Measurements from ENCODE around the gene FOXF1. TPM values are rescaled to one million over a fixed set of nuclear protein-coding genes. Genes with fewer than 3 reads are reported as not detected.

Gene FOXF1
- polyA plus RNA-seq, 1 donor (not counting 4 experiments of a cell fraction or from before 2014, with no cell fraction given), result not detected

DNA sequence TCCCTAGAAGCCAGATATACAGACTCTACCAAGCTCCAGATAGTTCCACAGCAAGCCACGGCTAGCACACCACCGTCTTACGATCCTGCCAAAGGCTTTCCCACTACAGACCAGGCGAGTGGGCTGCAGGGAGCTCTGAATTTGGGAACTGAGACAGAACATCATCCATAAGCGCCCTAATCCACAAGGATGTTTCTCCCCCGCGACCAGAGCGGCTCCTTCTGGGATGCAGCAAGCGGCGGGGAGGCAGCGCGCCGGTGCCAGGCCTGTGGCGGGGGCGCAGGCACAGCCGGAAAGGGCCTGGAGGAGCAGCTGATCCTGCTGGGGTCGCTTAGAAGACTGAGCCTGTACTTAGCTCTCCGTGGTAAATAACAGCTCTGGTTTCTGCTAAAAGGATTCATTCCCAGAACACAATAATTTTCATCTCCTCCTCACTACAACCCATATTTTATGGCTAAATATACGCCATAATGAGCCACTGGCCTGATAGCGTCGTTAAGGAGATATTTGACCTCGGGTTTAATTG lies 16.2 kb upstream of the FOXF1 start:
- Histone ChIP-seq H4K20me1 (ENCODE audit: control insufficient read depth, extremely low read depth, insufficient read depth, low read length) (no peaks in the 10 kb centered on the region), H3K4me2 (ENCODE audit: control insufficient read depth, extremely low read depth, insufficient read depth, low read depth, low read length) (no peak overlapping the region), H3K9me3 (ENCODE audit: control insufficient read depth, low read depth, low read length) (no peaks in the 10 kb centered on the region), H2AFZ (ENCODE audit: control insufficient read depth, low read length) (no peak overlapping the region), H3K27ac (ENCODE audit: control insufficient read depth, insufficient read depth, low read length) (no peak overlapping the region), H3K4me1 (ENCODE audit: control insufficient read depth, extremely low read depth, insufficient read depth, low read length) (no peaks in the 10 kb centered on the region), H3K36me3 (ENCODE audit: control insufficient read depth in 2 of 2, extremely low read depth in 1 of 2, insufficient read depth in 2 of 2, low read length in 2 of 2) (no peaks in the 10 kb centered on the region), H3K9ac (ENCODE audit: control insufficient read depth, extremely low read depth, insufficient read depth, low read length) (no peak overlapping the region), H3K27me3 (ENCODE audit: control insufficient read depth, extremely low read depth, insufficient read depth, low read length) (peaks cover 80% of the 10 kb centered on the region), H3K79me2 (ENCODE audit: control insufficient read depth, insufficient read depth, low read length) (no peaks in the 10 kb centered on the region), H3K9me1 (ENCODE audit: control insufficient read depth, extremely low read depth, insufficient read depth, low read length) (no peaks in the 10 kb centered on the region), H3K4me3 (ENCODE audit: control insufficient read depth in 2 of 3, extremely low read depth in 1 of 3, insufficient read depth in 2 of 3, low read depth in 1 of 3, low read length in 3 of 3) (no peak overlapping the region)
- TF ChIP-seq EZH2 (IDR thresholded peaks at IDR 0.05; ENCODE audit: low read length), result peak; percentile 54
- TF ChIP-seq, protein P1, sequence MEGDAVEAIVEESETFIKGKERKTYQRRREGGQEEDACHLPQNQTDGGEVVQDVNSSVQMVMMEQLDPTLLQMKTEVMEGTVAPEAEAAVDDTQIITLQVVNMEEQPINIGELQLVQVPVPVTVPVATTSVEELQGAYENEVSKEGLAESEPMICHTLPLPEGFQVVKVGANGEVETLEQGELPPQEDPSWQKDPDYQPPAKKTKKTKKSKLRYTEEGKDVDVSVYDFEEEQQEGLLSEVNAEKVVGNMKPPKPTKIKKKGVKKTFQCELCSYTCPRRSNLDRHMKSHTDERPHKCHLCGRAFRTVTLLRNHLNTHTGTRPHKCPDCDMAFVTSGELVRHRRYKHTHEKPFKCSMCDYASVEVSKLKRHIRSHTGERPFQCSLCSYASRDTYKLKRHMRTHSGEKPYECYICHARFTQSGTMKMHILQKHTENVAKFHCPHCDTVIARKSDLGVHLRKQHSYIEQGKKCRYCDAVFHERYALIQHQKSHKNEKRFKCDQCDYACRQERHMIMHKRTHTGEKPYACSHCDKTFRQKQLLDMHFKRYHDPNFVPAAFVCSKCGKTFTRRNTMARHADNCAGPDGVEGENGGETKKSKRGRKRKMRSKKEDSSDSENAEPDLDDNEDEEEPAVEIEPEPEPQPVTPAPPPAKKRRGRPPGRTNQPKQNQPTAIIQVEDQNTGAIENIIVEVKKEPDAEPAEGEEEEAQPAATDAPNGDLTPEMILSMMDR (optimal IDR thresholded peaks at IDR 0.05 in 1 of 3, IDR thresholded peaks at IDR 0.05 in 1 of 3, conservative IDR thresholded peaks at IDR 0.05 in 1 of 3; ENCODE audit: extremely low read depth in 1 of 3, insufficient read depth in 2 of 3, low read length in 3 of 3), result no peak
- dilution Hi-C loops (cut with MboI; ENCODE audit: extremely low pct_ligation_motif_present, low sequenced_read_pairs), result no loop called here
- no peak for DNase-seq (ENCODE audit: low read depth, low spot score)
- no peak for FAIRE-seq

DNA sequence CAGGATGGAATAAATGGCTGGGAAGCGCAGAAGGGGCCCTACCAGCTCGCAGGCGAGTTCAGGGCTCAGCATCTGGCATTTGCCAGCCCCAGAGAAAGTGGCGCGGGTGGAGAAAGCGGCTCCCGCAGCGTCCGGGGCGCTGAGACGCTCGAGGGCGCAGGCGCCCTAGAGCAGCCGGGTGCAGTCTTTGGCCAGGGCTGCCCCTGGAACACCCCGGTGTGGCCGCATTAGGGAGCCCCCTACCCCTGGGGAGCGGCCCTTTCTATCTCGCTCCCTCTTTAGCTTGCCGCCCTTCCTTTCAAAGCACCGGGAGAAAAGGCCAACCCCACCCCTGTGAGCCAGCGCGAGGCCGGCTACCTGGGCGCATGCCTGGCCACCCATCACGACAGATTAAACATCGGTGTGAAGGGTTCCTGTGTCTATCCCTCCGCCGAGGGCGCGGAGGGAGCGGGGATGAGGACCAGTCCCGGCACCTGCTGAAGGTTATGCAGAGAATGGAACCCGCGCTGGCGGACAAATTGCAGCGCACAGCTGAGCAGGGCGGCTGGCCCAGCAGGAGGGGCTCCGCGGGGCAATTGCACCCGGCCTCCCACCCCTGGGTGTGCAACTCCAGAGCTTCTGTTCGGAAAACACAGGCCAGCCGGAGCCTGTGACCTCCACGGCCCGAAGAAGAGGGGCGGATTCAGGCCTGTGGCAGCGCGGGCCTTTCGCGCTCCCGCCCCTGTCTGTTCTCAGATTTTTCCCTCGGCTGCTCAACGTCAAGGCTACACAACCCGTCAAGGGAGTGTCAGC lies 15.6 kb upstream of the FOXF1 start:
- FAIRE-seq (no peak), DNase-seq (ENCODE audit: low read depth, low spot score) (no peak)
- H3K4me1 ChIP-seq (ENCODE audit: control insufficient read depth, extremely low read depth, insufficient read depth, low read length), result no peaks in the 10 kb centered on the region
- no peak overlapping the region for H3K4me2 ChIP-seq (ENCODE audit: control insufficient read depth, extremely low read depth, insufficient read depth, low read depth, low read length)
- dilution Hi-C loops (cut with MboI; ENCODE audit: extremely low pct_ligation_motif_present, low sequenced_read_pairs), result no loop called here
- no peaks in the 10 kb centered on the region for H3K79me2 ChIP-seq (ENCODE audit: control insufficient read depth, insufficient read depth, low read length)
- H3K36me3 ChIP-seq (ENCODE audit: control insufficient read depth in 2 of 2, extremely low read depth in 1 of 2, insufficient read depth in 2 of 2, low read length in 2 of 2), result no peaks in the 10 kb centered on the region
- no peaks in the 10 kb centered on the region for H3K9me1 ChIP-seq (ENCODE audit: control insufficient read depth, extremely low read depth, insufficient read depth, low read length)
- peaks cover 87% of the 10 kb centered on the region for H3K27me3 ChIP-seq (ENCODE audit: control insufficient read depth, extremely low read depth, insufficient read depth, low read length)
- H3K9ac ChIP-seq (ENCODE audit: control insufficient read depth, extremely low read depth, insufficient read depth, low read length), result no peak overlapping the region
- no peaks in the 10 kb centered on the region for H4K20me1 ChIP-seq (ENCODE audit: control insufficient read depth, extremely low read depth, insufficient read depth, low read length)
- no peak overlapping the region for H2AFZ ChIP-seq (ENCODE audit: control insufficient read depth, low read length)
- no peak overlapping the region for H3K27ac ChIP-seq (ENCODE audit: control insufficient read depth, insufficient read depth, low read length)
- no peaks in the 10 kb centered on the region for H3K9me3 ChIP-seq (ENCODE audit: control insufficient read depth, low read depth, low read length)
- H3K4me3 ChIP-seq (ENCODE audit: control insufficient read depth in 2 of 3, extremely low read depth in 1 of 3, insufficient read depth in 2 of 3, low read depth in 1 of 3, low read length in 3 of 3), result no peak overlapping the region
- TF ChIP-seq EZH2 (IDR thresholded peaks at IDR 0.05; ENCODE audit: low read length), result no peak
- TF ChIP-seq, protein P1 (optimal IDR thresholded peaks at IDR 0.05 in 1 of 3, IDR thresholded peaks at IDR 0.05 in 1 of 3, conservative IDR thresholded peaks at IDR 0.05 in 1 of 3; ENCODE audit: extremely low read depth in 1 of 3, insufficient read depth in 2 of 3, low read length in 3 of 3), result no peak

Data from keratinocyte (primary cell).